Measurements from ENCODE around the gene TGFBR3.

The TGFBR3 gene

GRCh38 chr1:91885716-91886506, at the start of gene TGFBR3:
TGFBR3 (minus strand) TSS chr1:91886151; CDS start chr1:91861531, 24,620 bp downstream.
- peak; percentile 52 to 79 (median 62) for DNase-seq

- DNase-seq = no peak
Measured at GRCh38 chr1:91929250-91929649, 43.3 kb upstream of the TGFBR3 start.

GRCh38 chr1:91928026-91928425, 42.1 kb upstream of the TGFBR3 start:
- DNase-seq = no peak

GRCh38 chr1:91925644-91926435, 39.9 kb upstream of the TGFBR3 start:
- no peak for DNase-seq

GRCh38 chr1:91924146-91924545, 38.2 kb upstream of the TGFBR3 start:
- no peak for DNase-seq

GRCh38 chr1:91919962-91920361, 34.0 kb upstream of the TGFBR3 start:
- no peak for DNase-seq

GRCh38 chr1:91916811-91917460, 31.0 kb upstream of the TGFBR3 start:
- no peak for DNase-seq

GRCh38 chr1:91916046-91916445, 30.1 kb upstream of the TGFBR3 start:
- DNase-seq = no peak

- DNase-seq = no peak
Measured at GRCh38 chr1:91913018-91913417, 27.1 kb upstream of the TGFBR3 start.

- no peak for DNase-seq
Measured at GRCh38 chr1:91912266-91912665, 26.3 kb upstream of the TGFBR3 start.

GRCh38 chr1:91901231-91901630, 15.3 kb upstream of the TGFBR3 start:
- DNase-seq = no peak

- no peak for DNase-seq
Measured at GRCh38 chr1:91900562-91900961, 14.6 kb upstream of the TGFBR3 start.

GRCh38 chr1:91897016-91897415, 11.1 kb upstream of the TGFBR3 start:
- DNase-seq = no peak

GRCh38 chr1:91895832-91896556, 10.0 kb upstream of the TGFBR3 start:
- DNase-seq = no peak

- no peak for DNase-seq
Measured at GRCh38 chr1:91894036-91894761, 8.2 kb upstream of the TGFBR3 start.

- DNase-seq = peak in 2 of 3 donors; percentile 2 to 12
Measured at GRCh38 chr1:91891969-91892368, 6.0 kb upstream of the TGFBR3 start.

- DNase-seq = no peak
Measured at GRCh38 chr1:91891454-91891853, 5.5 kb upstream of the TGFBR3 start.

GRCh38 chr1:91889717-91890459, 3.9 kb upstream of the TGFBR3 start:
- no peak for DNase-seq

GRCh38 chr1:91885213-91885715, 687 bp downstream of the TGFBR3 start:
- peak in 2 of 3 donors; percentile 15 to 19 for DNase-seq

GRCh38 chr1:91884459-91885212, 1.3 kb downstream of the TGFBR3 start:
- peak in 1 of 3 donors; percentile 13 for DNase-seq
